HEK293 (cell line): ENCODE results near the gene NTSR1.
A peak's percentile ranks its signal among the peaks of the same experiment; 100 is the strongest.

Experiments
- CTCF ChIA-PET: fragments of 350-600 bp; formaldehyde crosslinking; extraction: SDS; loops from one replicate; lab custom pipeline; 2021; ENCODE audit warnings: antibody characterized with exemption; lab: Yijun Ruan, JAX
- POLR2A ChIA-PET: fragments of 300-600 bp; formaldehyde crosslinking; extraction: SDS; loops from one replicate; lab custom pipeline; 2020; ENCODE audit warnings: antibody characterized with exemption, inconsistent platforms; lab: Yijun Ruan, JAX
- H3K27ac ChIP-seq: fragments of 200-500 bp; sonication (Bioruptor generic); 2 replicates; pipeline ENCODE4 v1.5.1; 2014; ENCODE audit warnings: low read depth, low read length, control low read depth, inconsistent platforms; ENCODE audit errors: extremely low read depth
- H3K36me3 ChIP-seq, 2 experiments: fragments of 200-500 bp in 1 of 2; sonication (Bioruptor generic) in 1 of 2; 1 replicate in 1 of 2; 2 replicates in 1 of 2; pipeline ENCODE4 v1.5.1; 2014 to 2017; ENCODE audit warnings: inconsistent platforms in 2 of 2, low read length in 2 of 2; ENCODE audit not compliant: control insufficient read depth in 2 of 2, insufficient read depth in 1 of 2
- H3K4me1 ChIP-seq: fragments of 200-500 bp; sonication (Bioruptor generic); 2 replicates; pipeline ENCODE4 v1.5.1; 2014; ENCODE audit warnings: mild to moderate bottlenecking, low read length, inconsistent platforms; ENCODE audit not compliant: control insufficient read depth, insufficient read depth
- H3K4me3 ChIP-seq: 2 replicates; pipeline ENCODE4 v1.5.1; 2011; ENCODE audit warnings: low read depth, mild to moderate bottlenecking, control low read depth, low read length, moderate library complexity
- H3K9me3 ChIP-seq: fragments of 200-500 bp; sonication (Bioruptor generic); 2 replicates; pipeline ENCODE4 v1.5.1; 2014; ENCODE audit warnings: low read depth, low read length, inconsistent platforms; ENCODE audit not compliant: control insufficient read depth, insufficient read depth
- KLF1 ChIP-seq: fragments of 450-650 bp; formaldehyde crosslinking; IDR thresholded peaks from 2 replicates; pipeline ENCODE4 v1.5.1; 2016; ENCODE audit warnings: missing biosample characterization, missing genetic modification characterization
- KLF10 ChIP-seq: fragments of 450-650 bp; IDR thresholded peaks from 2 replicates; pipeline ENCODE4 v1.5.1; 2018; ENCODE audit warnings: missing biosample characterization, mild to moderate bottlenecking, missing genetic modification characterization
- OSR2 ChIP-seq: fragments of 450-650 bp; formaldehyde crosslinking; IDR thresholded peaks from 2 replicates; pipeline ENCODE4 v1.5.1; 2016; ENCODE audit warnings: missing biosample characterization, missing genetic modification characterization
- OVOL3 ChIP-seq: fragments of 450-650 bp; formaldehyde crosslinking; IDR thresholded peaks from 2 replicates; pipeline ENCODE4 v1.5.1; 2016; ENCODE audit warnings: missing biosample characterization, missing genetic modification characterization
- PRDM2 ChIP-seq: fragments of 450-650 bp; formaldehyde crosslinking; IDR thresholded peaks from 2 replicates; pipeline ENCODE4 v1.5.1; 2016; ENCODE audit warnings: missing biosample characterization, missing genetic modification characterization, borderline replicate concordance
- ZBTB11 ChIP-seq: fragments of 450-650 bp; formaldehyde crosslinking; conservative IDR thresholded peaks from 2 replicates; pipeline ENCODE4 v1.5.1; 2016; ENCODE audit warnings: low read depth, missing biosample characterization, missing genetic modification characterization
- ZBTB17 ChIP-seq: fragments of 450-650 bp; formaldehyde crosslinking; IDR thresholded peaks from 2 replicates; pipeline ENCODE4 v1.5.1; 2016; ENCODE audit warnings: missing biosample characterization, missing genetic modification characterization
- ZBTB21 ChIP-seq: fragments of 450-650 bp; formaldehyde crosslinking; IDR thresholded peaks from 2 replicates; pipeline ENCODE4 v1.5.1; 2017; ENCODE audit warnings: missing biosample characterization, missing genetic modification characterization
- ZBTB48 ChIP-seq: fragments of 450-650 bp; formaldehyde crosslinking; IDR thresholded peaks from 2 replicates; pipeline ENCODE4 v1.5.1; 2016; ENCODE audit warnings: missing biosample characterization, missing genetic modification characterization
- ZEB2 ChIP-seq: fragments of 450-650 bp; formaldehyde crosslinking; IDR thresholded peaks from 2 replicates; pipeline ENCODE4 v1.5.1; 2016; ENCODE audit warnings: missing biosample characterization, missing genetic modification characterization
- ZFP69B ChIP-seq: fragments of 450-650 bp; formaldehyde crosslinking; IDR thresholded peaks from 2 replicates; pipeline ENCODE4 v1.5.1; 2016; ENCODE audit warnings: missing biosample characterization, missing genetic modification characterization
- ZIC2 ChIP-seq: fragments of 450-650 bp; formaldehyde crosslinking; IDR thresholded peaks from 2 replicates; pipeline ENCODE4 v1.5.1; 2016; ENCODE audit warnings: missing biosample characterization, missing genetic modification characterization
- ZNF114 ChIP-seq: fragments of 450-650 bp; formaldehyde crosslinking; IDR thresholded peaks from 2 replicates; pipeline ENCODE4 v1.5.0; 2017; ENCODE audit warnings: missing biosample characterization, missing genetic modification characterization
- ZNF169 ChIP-seq: fragments of 450-650 bp; formaldehyde crosslinking; IDR thresholded peaks from 2 replicates; pipeline ENCODE4 v1.5.1; 2016; ENCODE audit warnings: missing biosample characterization, missing genetic modification characterization
- ZNF214 ChIP-seq: fragments of 450-650 bp; formaldehyde crosslinking; IDR thresholded peaks from 2 replicates; pipeline ENCODE4 v1.5.1; 2017; ENCODE audit warnings: missing biosample characterization, mild to moderate bottlenecking, missing genetic modification characterization, borderline replicate concordance
- ZNF223 ChIP-seq: fragments of 450-650 bp; formaldehyde crosslinking; IDR thresholded peaks from 2 replicates; pipeline ENCODE4 v1.5.1; 2016; ENCODE audit warnings: missing biosample characterization, missing genetic modification characterization
- ZNF366 ChIP-seq: fragments of 450-650 bp; formaldehyde crosslinking; conservative IDR thresholded peaks from 2 replicates; pipeline ENCODE4 v1.5.1; 2016; ENCODE audit warnings: missing biosample characterization, missing genetic modification characterization
- ZNF423 ChIP-seq: fragments of 450-650 bp; formaldehyde crosslinking; IDR thresholded peaks from 2 replicates; pipeline ENCODE4 v1.5.1; 2016; ENCODE audit warnings: missing biosample characterization, missing genetic modification characterization
- ZNF48 ChIP-seq: fragments of 450-650 bp; formaldehyde crosslinking; IDR thresholded peaks from 2 replicates; pipeline ENCODE4 v1.5.1; 2016; ENCODE audit warnings: missing biosample characterization, missing genetic modification characterization
- ZNF580 ChIP-seq: fragments of 450-650 bp; formaldehyde crosslinking; IDR thresholded peaks from 2 replicates; pipeline ENCODE4 v1.5.1; 2016; ENCODE audit warnings: missing biosample characterization, missing genetic modification characterization
- ZNF629 ChIP-seq: fragments of 450-650 bp; formaldehyde crosslinking; IDR thresholded peaks from 2 replicates; pipeline ENCODE4 v1.5.1; 2017; ENCODE audit warnings: missing biosample characterization, missing genetic modification characterization
- ZNF76 ChIP-seq: fragments of 450-650 bp; formaldehyde crosslinking; IDR thresholded peaks from 2 replicates; pipeline ENCODE4; 2016; ENCODE audit warnings: low read depth, missing biosample characterization, missing genetic modification characterization, borderline replicate concordance
- ZNF791 ChIP-seq: fragments of 450-650 bp; formaldehyde crosslinking; IDR thresholded peaks from 2 replicates; pipeline ENCODE4 v1.5.1; 2016; ENCODE audit warnings: missing biosample characterization, missing genetic modification characterization
- ZNF843 ChIP-seq: fragments of 450-650 bp; formaldehyde crosslinking; IDR thresholded peaks from 2 replicates; pipeline ENCODE4 v1.5.1; 2016; ENCODE audit warnings: missing biosample characterization, missing genetic modification characterization
- ZSCAN23 ChIP-seq: fragments of 450-650 bp; formaldehyde crosslinking; IDR thresholded peaks from 2 replicates; pipeline ENCODE4 v1.5.1; 2016; ENCODE audit warnings: missing biosample characterization, missing genetic modification characterization
- ZSCAN30 ChIP-seq: fragments of 450-650 bp; IDR thresholded peaks from 2 replicates; pipeline ENCODE4 v1.5.1; 2018; ENCODE audit warnings: missing biosample characterization, mild to moderate bottlenecking, missing genetic modification characterization, moderate library complexity
- TF ChIP-seq, protein P1 (sequence below): fragments of 450-650 bp; formaldehyde crosslinking; IDR thresholded peaks from 2 replicates; pipeline ENCODE4 v1.5.1; 2017; ENCODE audit warnings: missing biosample characterization, missing genetic modification characterization

NTSR1 gene

GRCh38 chr20:62794007-62794724 is 85.5 kb downstream of the NTSR1 start:
- no peaks in the 10 kb centered on the region for H3K9me3 ChIP-seq
- peaks cover 0 to 18% of the 10 kb centered on the region in 2 experiments; a peak in 1 of 3 replicates for H3K36me3 ChIP-seq
- no peaks in the 10 kb centered on the region for H3K4me1 ChIP-seq
- H3K27ac ChIP-seq: 0 out of 2 replicates have a peak overlapping the region, but pooled peaks have one; percentile 35
- ChIA-PET CTCF (interaction anchor here (0.6 to 3.6 kb wide), 10 partner anchors 10 to 384 kb away, joined by 3 to 34 read pairs (median 4); no protein-coding TSS in a partner anchor), POLR2A (interaction anchor here (0.5 to 3.5 kb wide), 14 partner anchors 8 to 407 kb away, joined by 3 to 22 read pairs (median 3); partner anchors contain the start of genes OGFR, RPS21, SLCO4A1 and TCFL5)
- H3K4me3 ChIP-seq: peak overlapping the region; percentile 37
- TF ChIP-seq, protein P1, sequence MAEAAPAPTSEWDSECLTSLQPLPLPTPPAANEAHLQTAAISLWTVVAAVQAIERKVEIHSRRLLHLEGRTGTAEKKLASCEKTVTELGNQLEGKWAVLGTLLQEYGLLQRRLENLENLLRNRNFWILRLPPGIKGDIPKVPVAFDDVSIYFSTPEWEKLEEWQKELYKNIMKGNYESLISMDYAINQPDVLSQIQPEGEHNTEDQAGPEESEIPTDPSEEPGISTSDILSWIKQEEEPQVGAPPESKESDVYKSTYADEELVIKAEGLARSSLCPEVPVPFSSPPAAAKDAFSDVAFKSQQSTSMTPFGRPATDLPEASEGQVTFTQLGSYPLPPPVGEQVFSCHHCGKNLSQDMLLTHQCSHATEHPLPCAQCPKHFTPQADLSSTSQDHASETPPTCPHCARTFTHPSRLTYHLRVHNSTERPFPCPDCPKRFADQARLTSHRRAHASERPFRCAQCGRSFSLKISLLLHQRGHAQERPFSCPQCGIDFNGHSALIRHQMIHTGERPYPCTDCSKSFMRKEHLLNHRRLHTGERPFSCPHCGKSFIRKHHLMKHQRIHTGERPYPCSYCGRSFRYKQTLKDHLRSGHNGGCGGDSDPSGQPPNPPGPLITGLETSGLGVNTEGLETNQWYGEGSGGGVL (tag by site-specific recombination): peak; percentile 41; the same call in 1 of the 2 replicates
- peak; percentile 92 for TF ChIP-seq OSR2
- no peak for TF ChIP-seq ZNF843 (tag by site-specific recombination)
- TF ChIP-seq ZNF580 (tag by site-specific recombination): no peak
- TF ChIP-seq ZNF791 (tag by site-specific recombination): no peak
- TF ChIP-seq ZIC2 (tag by site-specific recombination): peak; percentile 91
- TF ChIP-seq ZNF76 (tag by site-specific recombination): 0 out of 2 replicates have a peak, but pooled peaks have one; percentile 6
- peak; percentile 89 for TF ChIP-seq ZFP69B (tag by site-specific recombination)
- TF ChIP-seq ZNF48 (tag by site-specific recombination): no peak
- peak; percentile 90 for TF ChIP-seq ZNF423
- TF ChIP-seq ZBTB17 (tag by site-specific recombination): 0 out of 2 replicates have a peak, but pooled peaks have one; percentile 36
- no peak for TF ChIP-seq ZBTB11 (tag by site-specific recombination)
- no peak for TF ChIP-seq ZNF214 (tag by site-specific recombination)
- TF ChIP-seq OVOL3: peak; percentile 90; the same call in 1 of the 2 replicates
- 0 out of 2 replicates have a peak, but pooled peaks have one; percentile 87 for TF ChIP-seq ZBTB48 (tag by site-specific recombination)
- TF ChIP-seq ZBTB21 (tag by site-specific recombination): no peak
- TF ChIP-seq ZNF366 (tag by site-specific recombination): no peak
- peak; percentile 68; the same call in 1 of the 2 replicates for TF ChIP-seq ZSCAN30
- peak; percentile 7; the same call in 1 of the 2 replicates for TF ChIP-seq ZEB2
- TF ChIP-seq ZNF114 (tag by site-specific recombination): no peak
- TF ChIP-seq KLF1 (tag by site-specific recombination): peak; percentile 65
- TF ChIP-seq ZSCAN23: no peak
- TF ChIP-seq ZNF169 (tag by site-specific recombination): no peak
- TF ChIP-seq ZNF629 (tag by site-specific recombination): 0 out of 2 replicates have a peak, but pooled peaks have one; percentile 19
- no peak for TF ChIP-seq PRDM2 (tag by site-specific recombination)
- TF ChIP-seq ZNF223: no peak
- TF ChIP-seq KLF10 (tag by site-specific recombination): 0 out of 2 replicates have a peak, but pooled peaks have one; percentile 38
